ENCODE measurements around the gene ALOXE3.
"Not testable (repeated sequence)": the region's sequence is repeated elsewhere in the genome, so short reads cannot be mapped to it uniquely, and the experiment has no call there.

Gene ALOXE3

DNA sequence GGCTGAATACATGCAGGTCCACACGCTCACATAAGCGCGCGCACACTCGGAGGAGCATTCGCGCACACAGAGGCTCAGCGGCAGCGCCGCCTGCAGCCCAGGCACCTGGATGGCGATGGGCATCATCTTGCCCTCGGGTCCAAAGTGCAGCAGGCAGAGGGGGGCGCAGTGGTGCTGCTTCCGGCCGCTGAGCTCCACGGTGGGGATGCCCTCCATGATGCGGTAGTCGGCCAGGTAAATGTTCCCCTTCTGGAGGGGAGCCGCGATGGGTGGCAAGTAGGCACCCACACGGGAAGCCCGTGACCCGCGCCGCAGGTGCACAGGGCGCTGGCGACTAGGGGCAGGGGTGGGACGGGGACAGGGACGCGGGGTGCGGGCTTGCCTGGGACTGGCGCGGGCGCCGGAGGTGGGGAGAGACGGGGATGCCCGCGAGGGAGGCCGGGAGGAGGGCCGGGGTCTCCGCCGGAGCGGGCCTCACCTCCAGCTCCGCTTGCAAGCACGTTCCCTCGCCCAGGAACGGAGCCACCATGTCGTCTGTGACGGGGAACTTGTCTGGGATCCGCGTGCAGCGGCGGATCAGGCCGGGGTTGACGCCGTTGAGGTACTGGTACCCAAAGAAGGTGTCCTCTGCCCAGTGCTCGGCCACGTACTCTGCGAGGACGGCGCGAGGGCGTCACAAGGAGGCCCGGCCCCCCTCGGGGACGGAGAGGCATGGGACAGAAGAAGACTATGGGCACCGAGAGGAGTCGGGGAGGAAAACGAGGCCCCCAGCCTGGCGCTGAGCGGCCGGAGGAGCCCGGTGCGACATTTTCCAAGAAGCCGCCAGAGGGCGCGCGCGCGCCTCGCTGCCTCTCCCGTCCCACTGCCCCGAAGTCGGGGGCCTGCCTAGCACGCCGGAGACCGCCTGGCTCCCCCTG, 38.8 kb downstream of the ALOXE3 start:
- no peaks in the 10 kb centered on the region for H3K36me3 ChIP-seq (ENCODE audit: control insufficient read depth in 1 of 2, insufficient read depth in 2 of 2, low read length in 2 of 2)
- no peak overlapping the region for H3K27ac ChIP-seq (ENCODE audit: low read depth, low read length)
- H3K9me3 ChIP-seq (ENCODE audit: control insufficient read depth in 1 of 2, low read length in 2 of 2): no peaks in the 10 kb centered on the region
- H3K4me1 ChIP-seq (ENCODE audit: control insufficient read depth in 1 of 2, insufficient read depth in 2 of 2, low read length in 2 of 2): peaks cover 7 to 14% of the 10 kb centered on the region in 2 donors
- H3K27me3 ChIP-seq (ENCODE audit: control insufficient read depth in 1 of 2, insufficient read depth in 2 of 2, low read length in 2 of 2): peaks cover 31 to 34% of the 10 kb centered on the region in 2 donors
- peak overlapping the region; percentile 52 to 72 for H3K4me3 ChIP-seq (ENCODE audit: low read depth in 1 of 2, low read length in 2 of 2)
- peak overlapping the region; percentile 18 to 32 for H3K9ac ChIP-seq (ENCODE audit: low read depth in 1 of 2, low read length in 2 of 2)

DNA sequence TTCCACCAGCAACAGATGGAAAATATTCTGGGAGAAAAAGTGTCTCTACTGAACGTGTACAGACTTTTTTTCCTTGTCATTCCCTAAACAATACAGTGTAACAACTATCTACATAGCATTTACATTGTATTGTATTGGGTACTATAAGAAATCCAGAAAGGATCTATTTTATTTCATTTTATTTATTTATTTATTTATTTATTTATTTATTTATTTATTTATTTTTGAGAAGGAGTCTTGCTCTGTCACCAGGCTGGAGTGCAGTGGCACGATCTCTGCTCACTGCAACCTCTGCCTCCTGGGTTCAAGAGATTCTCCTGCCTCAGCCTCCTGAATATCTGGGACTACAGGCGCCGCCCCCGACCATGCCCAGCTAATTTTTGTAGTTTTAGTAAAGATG, 40.4 kb downstream of the ALOXE3 start:
- H3K9ac ChIP-seq (ENCODE audit: low read depth in 1 of 2, low read length in 2 of 2); H3K9me3 ChIP-seq (ENCODE audit: control insufficient read depth in 1 of 2, low read length in 2 of 2); H3K4me3 ChIP-seq (ENCODE audit: low read depth in 1 of 2, low read length in 2 of 2); H3K27ac ChIP-seq (ENCODE audit: low read depth, low read length); H3K36me3 ChIP-seq (ENCODE audit: control insufficient read depth in 1 of 2, insufficient read depth in 2 of 2, low read length in 2 of 2): not testable (repeated sequence)
- peaks cover 47 to 49% of the 10 kb centered on the region in 2 donors for H3K27me3 ChIP-seq (ENCODE audit: control insufficient read depth in 1 of 2, insufficient read depth in 2 of 2, low read length in 2 of 2)
- peaks cover 14 to 22% of the 10 kb centered on the region in 2 donors for H3K4me1 ChIP-seq (ENCODE audit: control insufficient read depth in 1 of 2, insufficient read depth in 2 of 2, low read length in 2 of 2)

DNA sequence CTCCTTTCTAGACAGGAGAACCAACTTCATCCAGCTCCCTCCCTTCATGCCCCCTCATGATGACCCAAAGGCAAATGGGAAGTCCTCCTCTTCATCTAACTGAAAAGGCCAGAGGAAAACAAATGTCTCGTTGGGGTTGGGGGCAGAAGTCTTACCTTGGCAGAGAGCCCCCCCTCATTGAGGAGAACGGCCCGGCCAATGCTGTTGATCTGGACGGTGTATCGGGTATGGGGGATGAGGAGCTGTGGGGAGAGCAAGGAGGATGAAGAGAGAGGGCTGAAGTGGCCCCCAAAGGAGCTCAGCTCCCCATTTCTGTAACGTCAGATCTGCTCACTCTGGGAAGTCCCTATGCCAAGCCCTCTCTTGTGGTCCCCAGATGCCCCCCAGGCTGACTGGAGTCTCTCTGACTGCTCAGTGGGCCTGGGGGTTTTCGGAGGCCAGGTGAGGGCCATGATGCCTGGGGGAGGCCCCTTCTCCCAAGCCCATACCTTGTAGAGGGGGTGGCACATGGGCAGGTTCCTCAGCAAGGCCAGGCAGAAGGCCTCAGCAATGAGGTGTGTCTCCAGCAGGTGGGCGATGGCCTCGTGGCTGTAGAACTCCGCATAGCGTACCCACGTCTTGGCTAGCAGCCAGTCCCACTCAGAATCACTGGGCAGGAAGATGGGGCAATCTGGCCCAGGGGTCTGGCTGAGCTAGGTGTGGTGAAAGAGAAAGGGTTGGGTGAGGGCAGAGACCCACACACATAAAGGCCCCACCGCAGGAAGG, 41.6 kb downstream of the ALOXE3 start:
- Histone ChIP-seq H3K9me3 (ENCODE audit: control insufficient read depth in 1 of 2, low read length in 2 of 2) (no peaks in the 10 kb centered on the region), H3K36me3 (ENCODE audit: control insufficient read depth in 1 of 2, insufficient read depth in 2 of 2, low read length in 2 of 2) (no peaks in the 10 kb centered on the region), H3K9ac (ENCODE audit: low read depth in 1 of 2, low read length in 2 of 2) (no peak overlapping the region), H3K27me3 (ENCODE audit: control insufficient read depth in 1 of 2, insufficient read depth in 2 of 2, low read length in 2 of 2) (peaks cover 59 to 62% of the 10 kb centered on the region in 2 donors), H3K27ac (ENCODE audit: low read depth, low read length) (no peak overlapping the region), H3K4me1 (ENCODE audit: control insufficient read depth in 1 of 2, insufficient read depth in 2 of 2, low read length in 2 of 2) (peaks cover 14 to 29% of the 10 kb centered on the region in 2 donors), H3K4me3 (ENCODE audit: low read depth in 1 of 2, low read length in 2 of 2) (no peak overlapping the region)

DNA sequence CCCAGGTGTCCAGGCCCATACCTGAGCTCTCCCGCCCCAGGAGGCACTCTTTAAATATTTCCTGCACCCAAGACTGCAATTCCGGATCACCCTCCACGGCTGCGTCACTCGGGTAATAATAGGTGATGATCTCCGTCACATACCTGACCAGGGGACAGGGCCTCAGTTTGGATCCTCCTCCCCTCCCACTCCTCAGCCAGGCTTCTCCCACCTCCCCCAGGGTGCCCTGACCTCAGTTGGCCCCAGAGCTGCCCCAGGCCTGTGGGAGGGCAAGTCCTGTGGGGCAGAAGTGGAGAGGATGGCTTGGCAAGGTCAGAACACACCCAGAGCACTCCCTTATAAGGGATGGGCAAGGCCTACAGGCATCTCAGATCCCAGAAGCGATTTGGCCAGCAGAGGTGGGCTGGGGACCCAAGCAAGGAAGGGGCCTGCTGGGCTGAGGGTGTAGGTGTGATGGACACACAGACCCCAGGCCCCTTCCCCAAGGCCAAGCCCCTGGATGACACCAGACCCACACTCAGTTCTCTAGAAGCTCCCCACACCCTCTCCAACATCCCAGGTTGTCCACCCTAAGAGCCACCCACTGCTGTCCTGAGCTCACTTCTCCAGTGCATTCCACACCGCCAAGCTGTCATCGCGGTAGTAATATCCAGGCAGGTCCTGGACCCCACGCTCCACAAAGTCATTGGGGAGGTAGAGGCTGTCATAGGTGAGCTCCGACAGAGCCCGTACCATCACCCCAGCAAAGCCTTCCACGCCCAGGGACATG, 42.6 kb downstream of the ALOXE3 start:
- H3K9ac ChIP-seq (ENCODE audit: low read depth in 1 of 2, low read length in 2 of 2): no peak overlapping the region
- H3K9me3 ChIP-seq (ENCODE audit: control insufficient read depth in 1 of 2, low read length in 2 of 2): no peaks in the 10 kb centered on the region
- H3K27ac ChIP-seq (ENCODE audit: low read depth, low read length): no peak overlapping the region
- no peak overlapping the region for H3K4me3 ChIP-seq (ENCODE audit: low read depth in 1 of 2, low read length in 2 of 2)
- no peaks in the 10 kb centered on the region for H3K36me3 ChIP-seq (ENCODE audit: control insufficient read depth in 1 of 2, insufficient read depth in 2 of 2, low read length in 2 of 2)
- H3K27me3 ChIP-seq (ENCODE audit: control insufficient read depth in 1 of 2, insufficient read depth in 2 of 2, low read length in 2 of 2): peaks cover 67 to 68% of the 10 kb centered on the region in 2 donors
- peaks cover 14 to 29% of the 10 kb centered on the region in 2 donors for H3K4me1 ChIP-seq (ENCODE audit: control insufficient read depth in 1 of 2, insufficient read depth in 2 of 2, low read length in 2 of 2)

DNA sequence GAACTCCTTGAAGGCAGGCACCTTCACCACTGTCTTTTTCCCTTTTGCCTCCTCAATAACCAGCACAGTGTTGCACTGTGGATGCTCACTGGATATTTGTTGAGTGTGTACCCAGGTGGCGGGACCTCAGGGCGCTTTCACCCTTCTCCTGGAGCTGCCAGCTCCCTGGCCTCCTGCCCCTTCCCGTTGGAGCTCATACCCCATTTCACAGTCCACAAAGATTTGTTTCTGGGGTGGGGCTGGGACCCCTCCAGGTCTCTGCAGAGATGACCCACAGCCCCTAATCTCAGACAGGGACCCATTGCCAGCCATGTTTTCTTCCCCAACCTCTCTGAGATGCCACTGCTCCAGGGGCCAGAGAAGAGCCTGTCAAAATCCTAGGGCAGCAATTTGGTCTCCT, 43.2 kb downstream of the ALOXE3 start:
- peaks cover 62 to 66% of the 10 kb centered on the region in 2 donors for H3K27me3 ChIP-seq (ENCODE audit: control insufficient read depth in 1 of 2, insufficient read depth in 2 of 2, low read length in 2 of 2)
- no peaks in the 10 kb centered on the region for H3K36me3 ChIP-seq (ENCODE audit: control insufficient read depth in 1 of 2, insufficient read depth in 2 of 2, low read length in 2 of 2)
- H3K27ac ChIP-seq (ENCODE audit: low read depth, low read length): no peak overlapping the region
- H3K9ac ChIP-seq (ENCODE audit: low read depth in 1 of 2, low read length in 2 of 2): no peak overlapping the region
- H3K4me1 ChIP-seq (ENCODE audit: control insufficient read depth in 1 of 2, insufficient read depth in 2 of 2, low read length in 2 of 2): peaks cover 14 to 26% of the 10 kb centered on the region in 2 donors
- no peak overlapping the region for H3K4me3 ChIP-seq (ENCODE audit: low read depth in 1 of 2, low read length in 2 of 2)
- H3K9me3 ChIP-seq (ENCODE audit: control insufficient read depth in 1 of 2, low read length in 2 of 2): no peaks in the 10 kb centered on the region

DNA sequence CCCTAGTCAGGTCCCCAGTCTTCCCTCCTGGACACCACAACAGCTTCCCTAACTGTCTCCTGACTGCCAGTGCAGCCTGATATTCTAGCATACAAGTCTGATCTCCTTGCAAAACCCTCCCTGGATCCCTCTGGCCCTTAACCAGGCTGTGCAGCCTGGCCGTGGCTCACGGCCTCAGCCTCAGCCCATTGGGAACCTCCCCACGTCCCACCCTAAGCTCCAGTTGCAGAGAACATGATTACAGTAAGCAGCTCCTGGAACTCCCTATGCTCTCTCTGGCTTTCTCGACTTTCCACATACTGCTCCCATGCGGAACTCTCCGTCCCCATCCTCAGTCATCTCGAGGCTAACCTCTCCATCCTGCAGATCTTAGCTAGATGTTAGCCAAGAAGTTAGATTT, 43.8 kb downstream of the ALOXE3 start:
- H3K27ac ChIP-seq (ENCODE audit: low read depth, low read length): no peak overlapping the region
- no peaks in the 10 kb centered on the region for H3K9me3 ChIP-seq (ENCODE audit: control insufficient read depth in 1 of 2, low read length in 2 of 2)
- H3K36me3 ChIP-seq (ENCODE audit: control insufficient read depth in 1 of 2, insufficient read depth in 2 of 2, low read length in 2 of 2): no peaks in the 10 kb centered on the region
- peaks cover 61 to 65% of the 10 kb centered on the region in 2 donors for H3K27me3 ChIP-seq (ENCODE audit: control insufficient read depth in 1 of 2, insufficient read depth in 2 of 2, low read length in 2 of 2)
- no peak overlapping the region for H3K4me3 ChIP-seq (ENCODE audit: low read depth in 1 of 2, low read length in 2 of 2)
- H3K4me1 ChIP-seq (ENCODE audit: control insufficient read depth in 1 of 2, insufficient read depth in 2 of 2, low read length in 2 of 2): peaks cover 15 to 23% of the 10 kb centered on the region in 2 donors
- no peak overlapping the region for H3K9ac ChIP-seq (ENCODE audit: low read depth in 1 of 2, low read length in 2 of 2)

DNA sequence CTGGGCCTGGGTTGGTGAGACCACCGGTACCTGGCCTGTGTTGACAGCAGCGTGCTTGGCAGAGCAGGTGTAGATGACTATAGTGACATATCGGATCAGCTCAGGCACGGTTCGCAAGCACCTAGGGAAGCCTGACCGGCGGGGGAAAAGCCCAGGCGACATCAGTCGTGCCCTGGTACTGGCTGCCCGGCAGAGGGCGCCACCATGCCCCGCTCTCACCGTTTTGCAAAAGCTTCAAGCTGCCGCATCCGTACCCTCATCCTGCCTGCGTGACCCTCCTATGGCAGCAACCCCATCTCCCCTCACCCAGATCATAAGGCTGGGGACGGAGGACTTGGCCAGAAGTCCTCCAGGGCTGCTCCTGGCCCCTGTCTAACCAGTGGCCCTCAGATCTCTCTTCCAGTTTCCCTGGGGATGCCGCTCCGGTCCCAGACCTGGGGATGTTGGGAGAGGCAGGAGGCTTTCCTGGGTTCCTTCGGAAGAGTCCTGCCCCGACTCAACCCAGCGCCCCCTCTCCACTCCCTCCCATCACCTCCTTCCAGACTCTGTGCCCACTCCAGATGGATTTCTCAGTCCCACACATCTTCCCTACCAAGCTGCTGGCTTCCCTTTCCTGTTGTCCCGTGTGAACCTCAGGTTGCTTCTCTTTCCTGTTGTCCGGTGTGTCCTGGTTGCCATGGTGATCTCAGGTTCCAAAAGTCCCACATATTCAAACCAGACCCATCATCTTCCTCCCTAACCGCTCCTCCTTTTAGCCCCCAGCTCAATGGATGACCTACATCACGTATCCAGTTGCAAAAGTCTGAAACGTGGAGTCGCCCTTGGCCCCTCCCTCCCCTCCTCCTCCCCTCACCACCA, 44.5 kb downstream of the ALOXE3 start:
- Histone ChIP-seq H3K4me3 (ENCODE audit: low read depth in 1 of 2, low read length in 2 of 2) (no peak overlapping the region), H3K27me3 (ENCODE audit: control insufficient read depth in 1 of 2, insufficient read depth in 2 of 2, low read length in 2 of 2) (peaks cover 61 to 65% of the 10 kb centered on the region in 2 donors), H3K9ac (ENCODE audit: low read depth in 1 of 2, low read length in 2 of 2) (no peak overlapping the region), H3K9me3 (ENCODE audit: control insufficient read depth in 1 of 2, low read length in 2 of 2) (no peaks in the 10 kb centered on the region), H3K36me3 (ENCODE audit: control insufficient read depth in 1 of 2, insufficient read depth in 2 of 2, low read length in 2 of 2) (no peaks in the 10 kb centered on the region), H3K4me1 (ENCODE audit: control insufficient read depth in 1 of 2, insufficient read depth in 2 of 2, low read length in 2 of 2) (peaks cover 17 to 24% of the 10 kb centered on the region in 2 donors), H3K27ac (ENCODE audit: low read depth, low read length) (no peak overlapping the region)

DNA sequence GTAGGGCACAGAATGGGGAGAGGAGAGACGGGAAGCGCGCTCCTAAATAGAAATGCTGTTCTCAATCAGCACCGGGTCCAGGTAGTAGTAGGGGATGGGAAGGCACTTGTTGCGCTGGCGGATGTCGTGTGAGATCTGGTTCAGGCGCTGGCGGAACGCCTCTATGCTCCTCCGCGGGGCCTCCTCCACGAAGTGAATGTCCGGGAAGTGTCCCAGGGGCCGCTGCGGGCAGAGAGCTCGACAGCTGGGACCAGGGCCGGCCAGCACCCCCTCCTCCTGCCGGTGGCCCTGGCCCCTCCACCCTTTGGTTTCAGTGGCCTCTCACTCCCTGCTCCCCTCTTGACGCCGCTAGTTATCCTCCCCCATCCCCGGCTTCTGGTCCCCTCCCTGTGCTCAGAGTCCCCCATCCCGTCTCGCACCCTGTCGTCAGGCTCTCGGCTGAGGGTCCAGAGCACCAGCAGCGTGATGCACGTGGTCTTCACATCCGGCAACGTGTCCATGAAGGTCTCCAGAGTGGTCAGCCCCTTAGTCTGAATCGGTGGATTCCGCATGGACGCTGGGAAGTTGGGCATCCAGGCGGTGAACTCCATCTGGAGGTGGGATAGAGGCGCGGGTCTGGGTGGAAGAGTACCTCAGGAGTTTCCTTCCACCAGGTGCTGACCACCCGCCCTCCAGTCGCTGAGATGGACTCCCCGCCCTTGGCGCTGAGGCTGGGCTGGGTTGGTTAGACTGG, 45.4 kb downstream of the ALOXE3 start:
- Histone ChIP-seq H3K27ac (ENCODE audit: low read depth, low read length) (no peak overlapping the region), H3K36me3 (ENCODE audit: control insufficient read depth in 1 of 2, insufficient read depth in 2 of 2, low read length in 2 of 2) (no peaks in the 10 kb centered on the region), H3K9me3 (ENCODE audit: control insufficient read depth in 1 of 2, low read length in 2 of 2) (no peaks in the 10 kb centered on the region), H3K4me1 (ENCODE audit: control insufficient read depth in 1 of 2, insufficient read depth in 2 of 2, low read length in 2 of 2) (peaks cover 24 to 32% of the 10 kb centered on the region in 2 donors), H3K27me3 (ENCODE audit: control insufficient read depth in 1 of 2, insufficient read depth in 2 of 2, low read length in 2 of 2) (peaks cover 61 to 65% of the 10 kb centered on the region in 2 donors), H3K9ac (ENCODE audit: low read depth in 1 of 2, low read length in 2 of 2) (peak overlapping the region in 1 of 2 donors; percentile 15), H3K4me3 (ENCODE audit: low read depth in 1 of 2, low read length in 2 of 2) (peak overlapping the region in 1 of 2 donors; percentile 54)

DNA sequence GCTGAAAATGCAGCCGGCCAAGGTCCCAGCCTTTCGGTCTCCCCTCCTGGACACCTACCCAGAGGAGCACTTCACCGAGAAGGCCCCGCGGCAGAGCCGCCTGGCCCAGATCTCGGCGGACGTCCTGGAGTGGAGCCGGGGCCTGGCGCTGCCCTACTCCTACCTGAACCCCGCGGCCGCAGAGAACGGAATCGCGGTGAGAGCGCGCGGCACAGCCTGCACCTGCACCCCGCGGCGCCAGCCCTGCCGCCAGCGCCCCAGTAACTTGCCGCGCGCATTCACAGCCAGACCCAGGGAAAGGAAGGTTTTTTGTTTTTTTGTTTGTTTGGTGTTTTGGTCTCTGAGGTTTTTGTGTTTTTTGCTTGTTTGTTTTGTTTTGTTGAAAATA, 46.0 kb downstream of the ALOXE3 start:
- H3K27me3 ChIP-seq (ENCODE audit: control insufficient read depth in 1 of 2, insufficient read depth in 2 of 2, low read length in 2 of 2): peaks cover 61 to 64% of the 10 kb centered on the region in 2 donors
- H3K4me1 ChIP-seq (ENCODE audit: control insufficient read depth in 1 of 2, insufficient read depth in 2 of 2, low read length in 2 of 2): peaks cover 24 to 32% of the 10 kb centered on the region in 2 donors
- no peak overlapping the region for H3K27ac ChIP-seq (ENCODE audit: low read depth, low read length)
- H3K9ac ChIP-seq (ENCODE audit: low read depth in 1 of 2, low read length in 2 of 2): no peak overlapping the region
- H3K9me3 ChIP-seq (ENCODE audit: control insufficient read depth in 1 of 2, low read length in 2 of 2): no peaks in the 10 kb centered on the region
- H3K4me3 ChIP-seq (ENCODE audit: low read depth in 1 of 2, low read length in 2 of 2): peak overlapping the region in 1 of 2 donors; percentile 54
- H3K36me3 ChIP-seq (ENCODE audit: control insufficient read depth in 1 of 2, insufficient read depth in 2 of 2, low read length in 2 of 2): no peaks in the 10 kb centered on the region

Measured in duodenal mucosa (tissue), 2 donors.